ENCODE data around the gene MCCC1. TPM values are rescaled to one million over a fixed set of nuclear protein-coding genes. Genes with fewer than 3 reads are reported as not detected.
A peak's percentile ranks its signal among the peaks of the same experiment; 100 is the strongest.

The MCCC1 gene
- total RNA-seq, 1 donor from 2014 or later: 24.1 TPM

- H3K36me3 Mint-ChIP-seq (ENCODE audit: low read depth): no peaks in the 10 kb centered on the region
- no peak for DNase-seq (ENCODE audit: low spot score)
Observed at GRCh38 chr3:183100376-183100775, 1.1 kb upstream of the MCCC1 start.

GRCh38 chr3:183099838-183100204, 525 bp upstream of the MCCC1 start:
- no peak for DNase-seq (ENCODE audit: low spot score)
- Mint-ChIP-seq H3K27ac (ENCODE audit: unreplicated experiment) (peak overlapping the region; percentile 100), H3K36me3 (ENCODE audit: low read depth) (no peaks in the 10 kb centered on the region), H3K4me1 (ENCODE audit: low read depth) (peaks cover 36% of the 10 kb centered on the region), H3K27me3 (ENCODE audit: low read depth) (no peaks in the 10 kb centered on the region), H3K4me3 (ENCODE audit: unreplicated experiment) (peak overlapping the region; percentile 98), H3K9me3 (ENCODE audit: low read depth) (no peaks in the 10 kb centered on the region)
- peak; percentile 12 for TF ChIP-seq CTCF (IDR thresholded peaks at IDR 0.05)

More at GRCh38 chr3:183100376-183100775, 1.1 kb upstream of the MCCC1 start:
- H3K27me3 Mint-ChIP-seq (ENCODE audit: low read depth): no peaks in the 10 kb centered on the region
- H3K27ac Mint-ChIP-seq (ENCODE audit: unreplicated experiment): peak overlapping the region; percentile 100
- peaks cover 37% of the 10 kb centered on the region for H3K4me1 Mint-ChIP-seq (ENCODE audit: low read depth)
- no peaks in the 10 kb centered on the region for H3K9me3 Mint-ChIP-seq (ENCODE audit: low read depth)
- peak overlapping the region; percentile 98 for H3K4me3 Mint-ChIP-seq (ENCODE audit: unreplicated experiment)
- TF ChIP-seq CTCF (IDR thresholded peaks at IDR 0.05): no peak

GRCh38 chr3:183098536-183099025, 715 bp downstream of the MCCC1 start:
- TF ChIP-seq CTCF (IDR thresholded peaks at IDR 0.05): no peak
- peak overlapping the region; percentile 100 for H3K27ac Mint-ChIP-seq (ENCODE audit: unreplicated experiment)
- no peaks in the 10 kb centered on the region for H3K9me3 Mint-ChIP-seq (ENCODE audit: low read depth)
- H3K36me3 Mint-ChIP-seq (ENCODE audit: low read depth): peaks cover under 1% of the 10 kb centered on the region
- DNase-seq (ENCODE audit: low spot score): no peak
- no peaks in the 10 kb centered on the region for H3K27me3 Mint-ChIP-seq (ENCODE audit: low read depth)
- peaks cover 36% of the 10 kb centered on the region for H3K4me1 Mint-ChIP-seq (ENCODE audit: low read depth)
- peak overlapping the region; percentile 98 for H3K4me3 Mint-ChIP-seq (ENCODE audit: unreplicated experiment)

- H3K9me3 Mint-ChIP-seq (ENCODE audit: low read depth): no peaks in the 10 kb centered on the region
- no peak for TF ChIP-seq CTCF (IDR thresholded peaks at IDR 0.05)
- no peaks in the 10 kb centered on the region for H3K27me3 Mint-ChIP-seq (ENCODE audit: low read depth)
- H3K27ac Mint-ChIP-seq (ENCODE audit: unreplicated experiment): no peak overlapping the region
- H3K4me1 Mint-ChIP-seq (ENCODE audit: low read depth): peaks cover 17% of the 10 kb centered on the region
- no peak for DNase-seq (ENCODE audit: low spot score)
- H3K4me3 Mint-ChIP-seq (ENCODE audit: unreplicated experiment): no peak overlapping the region
- peaks cover 19% of the 10 kb centered on the region for H3K36me3 Mint-ChIP-seq (ENCODE audit: low read depth)
Observed at GRCh38 chr3:183094711-183095110, 4.6 kb downstream of the MCCC1 start.

GRCh38 chr3:183092256-183092655, 7.0 kb downstream of the MCCC1 start:
- Mint-ChIP-seq H3K4me3 (ENCODE audit: unreplicated experiment) (no peak overlapping the region), H3K4me1 (ENCODE audit: low read depth) (peaks cover 1% of the 10 kb centered on the region), H3K9me3 (ENCODE audit: low read depth) (no peaks in the 10 kb centered on the region), H3K36me3 (ENCODE audit: low read depth) (peaks cover 27% of the 10 kb centered on the region), H3K27ac (ENCODE audit: unreplicated experiment) (no peak overlapping the region), H3K27me3 (ENCODE audit: low read depth) (no peaks in the 10 kb centered on the region)
- TF ChIP-seq CTCF (IDR thresholded peaks at IDR 0.05): no peak
- no peak for DNase-seq (ENCODE audit: low spot score)

Data from chondrocyte (in vitro differentiated cells).